HG03354 (cell line): Measurements from ENCODE around the gene GYG2.
A peak's percentile ranks its signal among the peaks of the same experiment; 100 is the strongest.
"Not testable (repeated sequence)": the region's sequence is repeated elsewhere in the genome, so short reads cannot be mapped to it uniquely, and the experiment has no call there.

Experiments
- ATAC-seq: cut with Tn5 transposase; IDR thresholded peaks from one replicate; pipeline ENCODE4 v1.9.1; 2021; ENCODE audit warnings: mild to moderate bottlenecking; ENCODE audit not compliant: unreplicated experiment, poor library complexity, severe bottlenecking

The GYG2 gene

GRCh38 chrX:2828344-2828958, at the start of gene GYG2:
TSS of gene GYG2 (plus strand) at chrX:2828930. CDS start at chrX:2830189, 1,259 bp downstream.
- ATAC-seq, result no peak

- ATAC-seq, result peak; percentile 76
Measured at GRCh38 chrX:2780472-2781225, 48.1 kb upstream of the GYG2 start.

- no peak for ATAC-seq
Measured at GRCh38 chrX:2781226-2781571, 47.5 kb upstream of the GYG2 start.

- ATAC-seq, result peak; percentile 62
Measured at GRCh38 chrX:2781698-2782097, 47.0 kb upstream of the GYG2 start.

GRCh38 chrX:2782171-2782570, 46.6 kb upstream of the GYG2 start:
- no peak for ATAC-seq

GRCh38 chrX:2782778-2783177, 46.0 kb upstream of the GYG2 start:
- no peak for ATAC-seq

GRCh38 chrX:2784026-2784425, 44.7 kb upstream of the GYG2 start:
- ATAC-seq, result no peak

GRCh38 chrX:2785538-2785937, 43.2 kb upstream of the GYG2 start:
- no peak for ATAC-seq

- no peak for ATAC-seq
Measured at GRCh38 chrX:2788980-2789379, 39.8 kb upstream of the GYG2 start.

GRCh38 chrX:2789569-2789968, 39.2 kb upstream of the GYG2 start:
- no peak for ATAC-seq

- no peak for ATAC-seq
Measured at GRCh38 chrX:2793752-2794151, 35.0 kb upstream of the GYG2 start.

- ATAC-seq, result no peak
Measured at GRCh38 chrX:2794336-2794735, 34.4 kb upstream of the GYG2 start.

GRCh38 chrX:2796808-2797207, 31.9 kb upstream of the GYG2 start:
- not testable (repeated sequence) for ATAC-seq

GRCh38 chrX:2799369-2799768, 29.4 kb upstream of the GYG2 start:
- no peak for ATAC-seq

- not testable (repeated sequence) for ATAC-seq
Measured at GRCh38 chrX:2799980-2800379, 28.8 kb upstream of the GYG2 start.

- no peak for ATAC-seq
Measured at GRCh38 chrX:2801223-2801622, 27.5 kb upstream of the GYG2 start.

- not testable (repeated sequence) for ATAC-seq
Measured at GRCh38 chrX:2802376-2803090, 26.2 kb upstream of the GYG2 start.

GRCh38 chrX:2803486-2803885, 25.2 kb upstream of the GYG2 start:
- not testable (repeated sequence) for ATAC-seq

GRCh38 chrX:2804106-2804843, 24.5 kb upstream of the GYG2 start:
- not testable (repeated sequence) for ATAC-seq

- ATAC-seq, result not testable (repeated sequence)
Measured at GRCh38 chrX:2804858-2805257, 23.9 kb upstream of the GYG2 start.
